22Rv1 (cell line): ENCODE data around the gene NPEPL1.

ENCODE experiments used
- CTCF ChIP-seq: fragments of 450-650 bp; IDR thresholded peaks from 2 replicates; pipeline ENCODE4 v1.5.1; 2017; ENCODE audit warnings: mild to moderate bottlenecking
- ZFX ChIP-seq: fragments of 450-650 bp; IDR thresholded peaks from 2 replicates; pipeline ENCODE4 v1.6.1; 2017; ENCODE audit warnings: antibody characterized with exemption, borderline replicate concordance

- no peak for TF ChIP-seq CTCF
- TF ChIP-seq ZFX = no peak
These were observed 17.1 kb downstream of the NPEPL1 start for GRCh38 chr20:58709703-58710039.
